GM21390 (cell line): ENCODE measurements around the gene TTLL3.

Experiments
- ATAC-seq: cut with Tn5 transposase; IDR thresholded peaks from one replicate; pipeline ENCODE4 v1.9.1; 2021; ENCODE audit not compliant: unreplicated experiment

Gene TTLL3

DNA sequence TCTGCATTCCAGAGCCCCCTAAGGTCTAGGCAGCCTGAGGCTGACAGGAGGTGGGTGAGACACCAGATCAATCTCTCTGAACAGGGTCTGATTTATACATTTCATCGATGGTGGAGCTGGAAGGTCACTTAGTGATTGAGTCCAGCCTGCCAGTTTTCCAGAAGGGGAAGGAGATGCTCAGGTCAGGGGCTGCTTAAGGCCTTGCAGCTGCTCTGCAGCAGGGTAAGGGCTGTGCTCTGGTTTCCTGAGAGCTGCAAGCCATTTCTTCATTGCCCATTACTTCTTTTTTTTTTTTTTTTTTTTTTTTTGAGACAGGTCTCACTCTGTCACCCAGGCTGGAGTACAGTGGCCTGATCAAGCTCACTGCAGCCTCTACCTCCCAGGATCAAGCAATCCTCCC, 28.5 kb upstream of the TTLL3 start:
- ATAC-seq = no peak

DNA sequence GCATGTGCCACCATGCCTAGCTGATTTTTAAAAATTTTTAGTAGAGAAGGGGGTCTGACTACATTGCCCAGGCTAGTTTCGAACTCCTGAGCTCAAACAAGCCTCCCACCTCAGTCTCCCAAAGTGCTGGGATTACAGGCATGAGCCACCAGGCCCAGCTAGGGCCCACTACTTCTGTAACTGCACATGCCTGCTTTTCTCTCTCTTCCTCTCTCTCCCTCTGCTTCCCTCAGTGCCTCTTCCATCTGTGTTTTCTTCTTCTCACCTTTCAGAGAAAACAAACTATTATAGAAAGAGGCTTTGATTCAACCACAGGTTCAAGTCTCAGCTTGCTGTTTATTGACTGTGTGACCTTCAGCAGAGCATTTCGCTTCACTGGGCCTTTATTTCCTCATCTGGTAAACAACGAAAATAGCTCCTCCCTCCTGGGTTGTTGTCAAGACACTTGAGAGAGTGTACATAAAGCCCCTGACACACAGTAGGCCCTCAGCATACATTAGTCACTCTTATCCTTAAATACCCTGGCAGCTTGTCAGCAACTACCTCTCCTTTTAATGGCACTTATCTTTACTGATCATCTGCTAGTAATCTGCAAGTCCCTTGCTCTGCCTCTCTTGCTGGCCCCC, 28.0 kb upstream of the TTLL3 start:
- no peak for ATAC-seq

DNA sequence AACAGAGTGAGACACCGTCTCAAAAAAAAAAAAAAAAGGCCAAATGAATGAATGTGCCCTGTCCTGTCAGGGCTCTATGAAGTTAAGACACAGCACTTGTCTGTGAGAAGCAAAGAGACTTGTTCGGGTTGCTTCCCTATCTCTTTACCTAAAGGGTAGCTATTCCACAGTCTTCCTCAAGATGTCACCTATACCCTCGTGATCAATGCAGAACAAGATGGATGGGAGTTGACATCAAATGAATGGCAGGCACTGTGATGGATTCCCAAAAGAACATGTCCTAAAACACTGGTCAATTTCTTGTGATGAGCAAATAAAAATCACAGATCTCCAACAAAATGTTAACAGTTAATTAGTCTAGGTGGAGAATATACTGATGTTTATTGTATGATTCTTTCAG, 27.3 kb upstream of the TTLL3 start:
- ATAC-seq = no peak

DNA sequence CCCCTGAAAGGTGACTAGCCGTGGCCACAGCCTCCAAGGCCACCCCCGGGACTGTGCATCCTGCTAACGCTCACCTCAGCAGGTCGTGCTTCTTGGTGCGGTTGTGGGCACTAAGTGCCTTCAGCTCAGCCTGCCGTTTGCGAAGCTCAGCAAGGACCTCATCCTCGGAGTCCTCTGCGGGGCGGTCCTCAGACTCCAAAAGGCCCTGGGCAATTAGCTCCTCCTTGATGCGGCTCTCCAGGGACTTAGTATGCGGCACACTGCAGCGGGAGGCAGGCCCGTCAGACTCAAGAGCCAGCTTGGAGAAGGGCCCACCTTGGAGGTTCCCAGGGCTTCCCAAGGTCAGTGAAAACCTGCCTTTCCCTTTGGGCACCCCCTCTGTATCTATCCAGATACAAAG, 26.1 kb upstream of the TTLL3 start:
- ATAC-seq = no peak

DNA sequence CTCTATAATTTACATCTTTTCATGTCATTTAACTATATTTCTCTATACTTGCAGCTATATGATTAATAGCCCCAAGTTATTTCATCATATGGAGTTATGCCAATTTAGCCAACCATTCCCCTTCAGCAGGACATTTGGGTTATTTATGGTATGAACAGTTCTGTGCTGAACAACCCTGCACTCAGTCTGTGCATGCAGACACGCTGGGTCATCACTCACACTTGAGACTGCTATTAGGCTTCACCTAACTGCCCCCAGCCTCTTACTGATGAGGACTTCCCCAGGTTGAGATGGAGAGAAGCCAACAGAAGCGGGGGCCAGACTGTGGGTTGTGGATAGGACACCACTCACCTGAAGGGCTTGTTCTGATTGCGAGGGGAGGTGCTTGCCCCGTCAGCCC, 25.1 kb upstream of the TTLL3 start:
- ATAC-seq = no peak

DNA sequence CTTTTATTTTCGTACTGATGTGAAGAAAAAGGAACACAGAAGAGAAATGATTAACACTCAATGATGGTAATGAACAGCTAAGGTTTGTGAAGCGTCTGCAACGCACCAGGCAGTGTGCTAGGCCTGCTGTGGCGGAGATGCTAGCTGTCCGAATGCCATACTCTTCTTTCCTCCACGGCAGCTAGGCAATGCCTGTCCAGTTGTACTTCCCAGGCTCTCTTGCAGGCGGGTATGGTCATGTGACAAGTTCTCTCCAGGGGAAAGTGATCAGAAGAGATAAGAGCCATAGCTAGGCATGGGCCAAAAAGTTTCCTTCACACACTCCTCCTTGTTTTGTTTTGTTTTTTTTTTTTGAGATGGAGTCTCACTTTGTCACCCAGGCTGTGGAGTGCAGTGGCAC, 24.5 kb upstream of the TTLL3 start:
- no peak for ATAC-seq

DNA sequence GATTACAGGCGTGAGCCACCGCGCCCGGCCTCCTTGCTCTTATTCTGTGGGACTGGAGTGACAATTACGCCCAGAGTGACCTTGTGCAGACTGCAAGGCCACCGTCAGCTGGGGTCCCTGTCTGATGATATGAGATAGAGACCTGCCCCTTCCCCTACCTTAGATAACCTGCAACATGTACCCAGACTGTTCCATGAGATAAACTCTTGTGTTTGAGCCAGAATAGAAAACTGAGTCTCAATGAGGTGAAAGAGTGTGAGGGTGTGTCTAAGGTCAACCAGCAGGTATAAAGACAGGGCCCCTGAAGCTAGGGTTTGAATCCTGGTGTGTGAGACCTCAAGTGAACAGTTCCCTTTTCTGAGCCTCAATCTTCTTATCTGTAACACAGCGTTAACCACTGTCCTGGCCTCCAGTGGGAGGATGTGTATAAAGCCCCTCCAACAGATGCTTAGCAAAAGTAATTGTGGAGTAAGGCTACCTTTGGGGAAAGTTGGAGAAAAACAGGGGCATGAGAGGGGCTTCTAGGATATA, 23.8 kb upstream of the TTLL3 start:
- no peak for ATAC-seq

DNA sequence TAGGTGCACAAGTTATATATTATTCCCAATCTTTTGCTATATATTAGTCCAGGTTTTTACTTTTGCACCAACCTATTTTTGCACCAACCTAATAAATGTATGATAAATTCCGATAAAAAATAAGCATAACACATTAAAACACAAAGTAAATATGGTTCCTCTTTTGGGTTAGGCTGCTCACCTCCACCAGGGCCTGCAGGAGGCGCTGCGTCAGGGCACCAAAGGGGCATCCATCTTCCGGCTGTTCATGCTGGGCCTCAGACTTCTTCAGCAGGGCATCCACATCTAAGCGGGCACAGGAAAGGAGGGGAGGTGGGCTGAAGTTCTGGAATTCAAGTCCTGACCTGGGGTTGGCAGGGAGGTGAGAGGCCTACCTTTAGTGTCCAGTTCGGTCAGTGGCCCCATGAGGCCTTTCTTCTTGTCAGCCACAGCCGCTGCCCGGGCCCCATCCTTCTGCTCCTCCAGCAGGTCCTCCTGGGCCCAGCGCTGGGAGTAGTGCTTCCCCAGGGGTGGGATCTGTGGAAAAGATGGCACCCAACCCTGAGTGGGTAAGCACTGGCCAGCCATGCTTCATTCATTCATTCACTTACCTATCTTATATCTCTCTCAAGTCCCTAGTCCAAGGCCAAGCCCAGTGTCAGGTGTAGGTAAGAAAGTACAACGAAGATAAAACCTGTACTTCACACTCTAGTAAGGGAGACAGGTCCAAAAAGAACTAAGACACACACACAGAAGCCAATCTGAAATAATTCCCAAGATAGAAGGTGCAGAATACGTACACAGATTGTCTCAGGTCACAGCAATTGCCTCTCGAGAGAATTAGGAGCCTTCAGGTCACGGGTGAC, 23.0 kb upstream of the TTLL3 start:
- no peak for ATAC-seq

DNA sequence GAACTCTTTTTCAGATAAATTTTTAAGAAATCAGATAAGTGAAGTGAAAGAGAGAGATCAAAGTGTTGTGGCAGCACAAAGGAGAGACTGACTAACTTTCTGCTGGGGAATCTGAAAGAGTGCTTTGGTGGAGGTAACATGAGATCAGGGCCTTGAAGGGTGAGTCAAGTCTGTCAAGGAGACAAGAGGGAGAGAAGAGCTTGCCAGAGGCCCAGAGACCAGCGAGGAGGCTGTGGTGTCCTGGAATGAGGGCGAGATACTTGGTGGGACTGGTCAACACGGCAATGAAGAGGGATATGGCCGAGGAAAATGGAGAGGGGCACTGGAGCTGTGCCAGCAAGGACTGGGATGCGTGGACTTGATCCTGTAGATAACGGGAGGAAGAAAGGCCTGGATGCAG, 22.3 kb upstream of the TTLL3 start:
- ATAC-seq = no peak

DNA sequence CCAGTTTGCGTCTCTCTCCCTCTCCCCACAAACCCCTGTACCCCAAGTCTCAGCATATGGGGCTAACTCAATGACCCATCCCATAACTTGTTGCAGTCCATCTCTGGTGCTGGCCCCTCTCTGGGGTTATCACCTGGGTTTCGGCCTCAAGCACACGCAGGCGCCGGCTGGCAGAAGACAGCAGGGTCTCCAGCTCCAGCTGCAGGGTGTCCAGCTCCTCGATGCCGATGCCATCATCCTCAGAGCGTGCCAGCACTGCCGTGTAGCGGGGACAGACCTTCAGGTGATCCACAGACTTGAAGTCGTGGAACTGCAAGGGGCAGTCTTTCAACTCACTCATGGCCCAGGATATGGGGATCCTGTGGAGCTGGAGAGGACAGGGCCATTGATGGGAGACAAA, 18.9 kb upstream of the TTLL3 start:
- ATAC-seq = no peak

DNA sequence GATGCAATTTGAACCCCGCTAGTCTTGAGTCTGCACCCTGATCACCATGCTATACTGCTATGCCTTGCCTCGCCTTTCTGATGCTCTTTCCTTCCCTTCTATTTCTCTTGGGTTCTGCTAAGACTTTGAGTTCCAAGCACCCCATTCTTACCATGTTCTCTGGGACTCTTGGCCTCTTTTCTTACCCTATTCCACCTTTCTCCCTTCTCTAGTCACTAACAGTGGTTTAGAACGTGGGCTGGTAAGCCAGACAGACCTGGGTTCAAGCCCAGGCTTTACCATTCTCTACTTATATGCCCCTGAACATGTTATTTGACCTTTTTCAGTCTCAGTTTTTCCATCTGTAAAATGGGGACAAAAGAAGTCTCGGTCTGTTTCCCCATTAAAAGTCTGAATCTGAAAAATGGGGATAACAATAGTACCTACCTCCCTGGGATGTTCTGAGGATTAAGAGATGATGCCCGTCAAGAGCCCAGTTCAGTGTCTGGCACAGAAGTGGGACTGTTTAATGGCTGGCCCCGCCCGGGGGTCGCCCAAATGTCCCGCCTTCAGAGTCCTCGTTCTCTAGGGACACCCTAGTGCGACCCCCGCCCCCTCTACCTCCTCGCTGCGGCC, 18.2 kb upstream of the TTLL3 start:
- ATAC-seq = no peak

DNA sequence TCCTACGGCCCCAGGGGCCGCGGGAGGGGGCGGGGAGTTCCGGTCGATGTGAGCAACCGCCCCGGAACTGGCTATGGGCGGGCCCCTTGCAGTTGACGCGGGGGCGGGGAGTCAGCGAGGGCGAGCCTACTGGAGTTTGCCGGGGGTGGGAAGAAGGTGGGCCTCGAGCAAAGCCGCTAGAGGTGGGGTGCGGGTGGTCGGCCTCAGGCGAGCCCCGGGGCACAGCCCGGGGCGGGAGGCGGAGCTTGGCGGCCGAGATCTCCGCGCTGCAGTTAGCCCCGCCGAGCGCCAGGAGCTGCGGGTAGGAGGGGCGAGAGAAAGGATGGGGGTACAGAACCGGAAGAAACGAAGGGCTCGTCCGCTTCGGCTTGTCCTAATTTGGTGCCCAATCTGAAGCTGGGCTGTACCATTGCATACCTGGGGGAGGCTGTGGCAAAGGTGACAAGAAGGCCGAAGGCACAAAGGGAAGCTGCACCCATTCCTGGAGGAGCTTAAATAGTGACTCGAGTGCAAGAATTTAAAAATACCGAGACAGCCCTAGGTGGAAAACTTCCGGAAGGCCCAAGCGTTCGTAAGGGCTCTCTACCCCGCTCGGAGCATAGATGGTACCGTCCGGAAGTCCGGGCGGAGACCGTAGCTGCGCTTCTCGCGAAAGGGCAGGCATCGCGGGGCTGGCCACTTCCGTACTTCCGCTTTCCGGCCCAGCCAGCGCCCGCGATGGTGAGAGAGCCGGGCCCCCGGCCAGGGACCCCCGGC, 17.5 kb upstream of the TTLL3 start, which contains the start of the genes ARPC4 and TADA3:
Gene ARPC4 (plus strand): TSS at position 678 of the 756 bp plus-strand sequence. CDS start 40 bp downstream, at position 718.
Gene TADA3 (minus strand): TSS at position 69 of the 756 bp plus-strand sequence. CDS start 1,007 bp downstream, outside the sequence.
- peak; percentile 83 for ATAC-seq

DNA sequence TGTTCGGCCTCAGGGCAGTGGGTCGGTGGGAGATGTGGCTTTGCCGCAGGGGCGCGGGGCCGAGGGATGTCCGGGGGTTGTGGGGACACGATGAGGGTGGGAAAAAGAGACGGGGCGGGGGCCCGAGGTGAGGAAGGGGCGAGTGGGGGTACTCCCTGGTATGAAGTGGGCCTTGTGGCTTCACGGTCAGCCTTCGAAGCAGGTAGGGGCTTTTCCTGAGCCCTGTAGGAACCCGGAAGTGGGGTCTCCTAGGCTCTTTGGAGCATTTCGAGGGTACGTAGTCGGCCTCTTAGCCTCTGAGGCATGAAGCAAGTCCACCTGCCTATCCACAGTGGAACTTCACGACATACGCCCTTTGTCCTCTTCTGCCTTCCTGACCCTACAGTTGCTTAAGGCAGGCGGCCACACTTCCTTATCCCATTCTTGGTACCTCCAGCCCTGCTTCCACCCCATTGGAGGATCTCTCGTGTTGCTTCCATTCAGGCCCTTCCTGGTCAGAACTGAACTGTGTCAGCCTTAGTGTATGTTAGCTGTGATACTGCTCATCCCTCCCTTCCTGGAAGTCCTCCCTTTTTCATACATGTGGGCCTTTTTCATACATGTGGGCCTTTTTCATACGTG, 16.8 kb upstream of the TTLL3 start:
- no peak for ATAC-seq

DNA sequence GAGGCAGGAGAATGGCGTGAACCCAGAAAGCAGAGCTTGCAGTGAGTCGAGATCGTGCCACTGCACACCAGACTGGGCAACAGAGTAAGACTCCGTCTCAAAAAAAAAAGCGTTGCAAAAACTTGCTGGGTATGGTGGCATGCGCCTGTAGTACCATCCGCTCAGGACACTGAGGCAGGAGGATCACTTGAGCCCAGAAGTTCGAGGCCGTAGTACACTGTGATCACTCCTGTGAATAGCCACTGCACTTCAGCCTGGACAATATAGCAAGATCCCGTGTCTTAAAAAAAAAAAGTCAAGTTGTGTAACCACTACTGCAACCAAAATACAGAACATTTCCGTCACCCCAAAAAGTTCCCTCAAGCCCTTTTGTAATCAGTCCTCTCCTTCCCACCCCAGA, 15.7 kb upstream of the TTLL3 start:
- ATAC-seq = no peak

DNA sequence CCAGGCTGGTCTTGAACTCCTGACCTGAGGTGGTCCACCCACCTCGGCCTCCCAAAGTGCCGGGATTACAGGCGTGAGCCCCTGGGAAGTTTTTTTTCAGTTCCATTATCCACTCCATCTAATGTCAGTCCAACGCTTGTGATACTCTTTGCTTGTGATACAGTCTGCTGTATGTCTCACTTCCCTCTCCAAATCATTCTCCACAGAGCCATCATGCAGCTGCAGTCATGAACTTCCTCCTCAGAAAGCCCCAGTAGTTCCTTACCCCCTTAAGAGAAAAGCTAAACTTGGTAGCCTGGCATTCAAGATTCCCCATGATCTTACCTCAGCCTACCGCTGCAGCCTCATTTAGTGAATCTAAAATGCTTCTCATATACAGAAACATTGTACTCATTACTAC, 14.9 kb upstream of the TTLL3 start:
- ATAC-seq = no peak

DNA sequence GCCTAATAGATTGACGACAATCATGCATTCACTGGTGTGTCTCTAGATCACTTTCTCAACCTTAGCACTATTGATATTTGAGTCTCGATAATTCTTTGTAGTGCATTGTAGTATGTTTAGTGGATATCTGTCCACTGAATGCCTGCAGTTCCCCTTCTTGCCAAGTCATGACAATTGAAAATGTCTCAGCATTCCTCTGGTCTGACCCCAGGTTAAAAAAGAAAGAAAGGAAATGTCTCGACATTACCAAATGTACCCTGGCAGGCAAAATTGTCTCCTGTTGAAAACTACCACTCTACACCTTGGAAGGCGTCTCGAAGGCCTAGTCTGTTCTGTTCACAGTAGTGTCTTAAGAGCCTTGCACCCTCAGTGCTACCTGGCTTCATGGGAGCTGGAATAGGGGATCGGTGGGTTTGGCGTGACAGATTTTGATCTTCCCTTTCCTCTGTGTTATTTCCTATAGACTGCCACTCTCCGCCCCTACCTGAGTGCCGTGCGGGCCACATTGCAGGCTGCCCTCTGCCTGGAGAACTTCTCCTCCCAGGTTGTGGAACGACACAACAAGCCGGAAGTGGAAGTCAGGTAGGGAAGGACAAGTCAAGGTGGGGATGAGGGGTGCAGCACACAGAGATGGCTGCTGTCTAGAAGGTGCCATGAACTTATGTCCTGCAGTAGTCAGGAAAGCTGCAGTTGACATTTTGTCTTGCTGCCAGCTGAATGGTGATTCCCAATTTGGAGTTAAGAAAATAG, 12.7 kb upstream of the TTLL3 start:
- no peak for ATAC-seq

DNA sequence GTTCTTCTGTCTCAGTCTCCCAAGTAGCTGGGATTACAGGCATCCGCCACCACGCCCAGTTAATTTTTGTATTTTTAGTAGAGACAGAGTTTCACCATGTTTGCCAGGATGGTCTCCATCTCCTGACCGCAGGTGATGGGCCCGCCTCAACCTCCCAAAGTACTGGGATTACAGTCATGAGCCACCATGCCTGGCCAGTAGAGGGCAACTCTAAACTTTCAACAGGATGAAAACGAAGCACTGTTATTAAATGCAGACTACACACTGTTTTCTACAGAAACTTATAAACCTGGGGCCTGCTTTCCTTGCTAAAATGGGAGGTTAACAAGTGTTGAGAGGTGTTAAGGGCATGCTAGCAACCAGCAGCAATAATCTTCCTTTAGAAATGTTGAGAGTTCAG, 9.5 kb upstream of the TTLL3 start:
- no peak for ATAC-seq

DNA sequence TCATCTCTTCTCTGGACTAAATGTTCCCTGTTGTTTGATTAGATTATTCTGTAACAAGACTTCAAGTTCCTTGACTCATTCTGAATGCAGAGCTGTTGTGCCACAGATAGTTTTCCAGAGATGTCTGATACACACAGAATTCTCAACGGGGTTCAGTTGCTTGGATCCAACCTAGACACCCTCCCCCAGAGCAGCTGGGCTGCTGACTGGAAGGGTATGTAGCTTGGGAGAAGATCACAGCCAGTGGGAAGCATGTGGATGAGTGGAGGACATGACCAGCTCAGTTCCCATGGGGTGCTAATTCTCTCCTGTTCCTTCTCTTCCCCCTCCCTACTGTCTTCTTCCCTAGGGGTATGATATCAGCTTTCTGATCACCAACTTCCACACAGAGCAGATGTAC, 6.6 kb upstream of the TTLL3 start:
- no peak for ATAC-seq

DNA sequence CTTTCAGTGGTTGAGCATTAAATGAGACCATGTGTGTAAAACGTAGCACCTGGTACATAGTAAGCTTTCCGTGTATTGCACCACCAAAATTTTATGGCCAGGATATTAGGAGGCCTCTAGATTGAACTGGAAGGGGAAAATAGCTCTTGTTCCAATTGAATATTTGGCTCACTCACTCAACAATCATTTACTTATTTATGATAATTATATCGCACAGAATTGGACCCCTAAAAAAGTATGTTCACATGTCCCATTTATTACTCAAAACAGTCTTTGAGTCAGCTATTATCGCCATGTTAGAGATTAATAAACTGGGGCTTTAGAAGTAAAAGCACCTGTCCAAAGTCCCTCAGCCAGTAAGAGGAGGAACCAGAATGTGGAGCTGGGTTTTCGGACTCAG, 5.1 kb upstream of the TTLL3 start:
- ATAC-seq = no peak

DNA sequence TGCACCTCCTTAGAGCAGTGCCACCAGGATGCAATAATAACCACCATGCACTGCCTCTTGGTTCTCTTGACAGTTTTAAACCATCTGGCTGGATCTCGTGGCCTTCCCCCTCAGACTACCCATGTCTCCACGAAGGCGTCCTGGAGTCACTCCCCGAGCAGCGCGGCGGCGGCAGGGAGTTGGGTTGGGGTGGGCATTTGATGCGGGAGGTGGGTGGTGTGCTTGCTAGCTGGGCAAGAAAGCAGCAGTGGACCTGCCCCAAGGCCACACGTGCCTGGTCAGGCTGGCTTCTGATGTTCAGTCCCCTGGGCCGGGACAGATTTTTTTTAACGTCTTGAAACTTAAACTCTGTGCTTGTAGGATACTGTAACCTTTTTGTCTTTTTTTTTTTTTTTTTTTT, 3.9 kb upstream of the TTLL3 start:
- no peak for ATAC-seq
